Esophagus squamous epithelium (tissue), 5 donors: ENCODE data around the gene CTSW. TPM values are rescaled to one million over a fixed set of nuclear protein-coding genes. Genes with fewer than 3 reads are reported as not detected.

Experiments
- DNase-seq: peaks from one replicate; lab custom pipeline; 2025; lab: John Stamatoyannopoulos, UW
- H3K27ac ChIP-seq, 4 donors: fragments of 200-600 bp; sonication (generic); one replicate each; pipeline ENCODE4 v1.5.1; 2016 to 2019; ENCODE audit warnings: mild to moderate bottlenecking in 1 of 4
- H3K27me3 ChIP-seq, 4 donors: fragments of 200-600 bp; sonication (generic); 1 replicate in 3 of 4; 2 replicates in 1 of 4; pipeline versions ENCODE4 v1.5.1 to v1.6.0; 2017 to 2021; ENCODE audit warnings: antibody characterized with exemption in 1 of 4
- H3K36me3 ChIP-seq, 3 donors: fragments of 200-600 bp; sonication (generic); one replicate each; pipeline ENCODE4 v1.5.1; 2016 to 2019
- H3K4me1 ChIP-seq, 3 donors: fragments of 200-600 bp; sonication (generic); one replicate each; pipeline ENCODE4 v1.5.1; 2017 to 2019
- H3K4me3 ChIP-seq, 4 donors: fragments of 200-600 bp; sonication (generic); 1 replicate in 3 of 4; 2 replicates in 1 of 4; pipeline ENCODE4 v1.5.1; 2016 to 2019; ENCODE audit warnings: mild to moderate bottlenecking in 2 of 4, moderate library complexity in 1 of 4
- H3K9me3 ChIP-seq, 3 donors: fragments of 200-600 bp; sonication (generic); one replicate each; pipeline ENCODE4 v1.5.1; 2016 to 2019
- CTCF ChIP-seq, 6 experiments: fragments of 450-650 bp in 4 of 6; fragments of 200-600 bp in 2 of 6; sonication (generic) in 2 of 6; IDR thresholded peaks; one replicate each; pipeline ENCODE4 v1.5.1; 2016 to 2019; ENCODE audit warnings: antibody characterized with exemption in 6 of 6, mild to moderate bottlenecking in 4 of 6, moderate library complexity in 4 of 6
- POLR2A ChIP-seq, 4 donors: fragments of 450-650 bp; IDR thresholded peaks; one replicate each; pipeline ENCODE4 v1.6.1; 2017; ENCODE audit warnings: antibody characterized with exemption in 4 of 4, mild to moderate bottlenecking in 4 of 4, moderate library complexity in 3 of 4
- WGBS, 2 donors: methylation state at CpG; one replicate each; pipeline ENCODE4 v1.1.5; 2018; 5-methylcytosine and 5-hydroxymethylcytosine counted together
- intact Hi-C: fragments of 100-400 bp; cut with DNase I; formaldehyde crosslinking; loops from one replicate; pipeline ENCODE4 v1.15.0; 2022
- total RNA-seq, 4 donors: library from RNA; depleted of rRNA; stranded (reverse); fragments of >200 nt; gene quantifications; one replicate each; pipeline ENCODE4 v1.1.0, GENCODE V29; 2016
- donor health status: DM: yes; HTN: yes; CAD: no.

The CTSW gene
- total RNA-seq, 4 donors from 2014 or later = 0.21 to 3.6 (median 1.8) TPM

GRCh38 chr11:65920372-65920802 lies 40.8 kb downstream of the CTSW start:
- H3K27me3 ChIP-seq = no peaks in the 10 kb centered on the region
- TF ChIP-seq POLR2A (IDR thresholded peaks at IDR 0.05) = no peak
- TF ChIP-seq CTCF (IDR thresholded peaks at IDR 0.05) = no peak
- 51 to 65% methylated on average over 13 of the region's 15 CpGs for WGBS, 2 donors
- no peaks in the 10 kb centered on the region for H3K9me3 ChIP-seq
- intact Hi-C loops = no loop called here
- peaks cover 0 to 51% (median 0%) of the 10 kb centered on the region in 3 donors for H3K36me3 ChIP-seq
- peak overlapping the region; percentile 91 to 99 (median 96) for H3K27ac ChIP-seq
- no peak for DNase-seq
- H3K4me3 ChIP-seq = peak overlapping the region; percentile 89 to 98 (median 94)
- H3K4me1 ChIP-seq = peaks cover 43 to 67% (median 43%) of the 10 kb centered on the region in 3 donors

GRCh38 chr11:65921033-65921555 lies 41.5 kb downstream of the CTSW start:
- Histone ChIP-seq H3K9me3 (no peaks in the 10 kb centered on the region), H3K4me1 (peaks cover 36 to 60% (median 36%) of the 10 kb centered on the region in 3 donors), H3K4me3 (peak overlapping the region in 2 of 4 donors; percentile 89 to 98), H3K27me3 (no peaks in the 10 kb centered on the region), H3K27ac (peak overlapping the region in 3 of 4 donors; percentile 13 to 99 (median 98)), H3K36me3 (peaks cover 0 to 51% (median 0%) of the 10 kb centered on the region in 3 donors)
- DNase-seq = no peak
- intact Hi-C loops = no loop called here
- 40 to 92% methylated on average over 2 to 6 of the region's 12 CpGs for WGBS, 2 donors
- no peak for TF ChIP-seq POLR2A (IDR thresholded peaks at IDR 0.05)
- no peak for TF ChIP-seq CTCF (IDR thresholded peaks at IDR 0.05)

GRCh38 chr11:65921876-65922275 lies 42.2 kb downstream of the CTSW start:
- intact Hi-C loops = no loop called here
- H3K4me1 ChIP-seq = peaks cover 28 to 52% (median 28%) of the 10 kb centered on the region in 3 donors
- no peaks in the 10 kb centered on the region for H3K27me3 ChIP-seq
- no peaks in the 10 kb centered on the region for H3K9me3 ChIP-seq
- no peak for TF ChIP-seq POLR2A (IDR thresholded peaks at IDR 0.05)
- no peak for TF ChIP-seq CTCF (IDR thresholded peaks at IDR 0.05)
- H3K27ac ChIP-seq = no peak overlapping the region
- H3K36me3 ChIP-seq = peaks cover 0 to 51% (median 0%) of the 10 kb centered on the region in 3 donors
- H3K4me3 ChIP-seq = no peak overlapping the region
- 89 to 92% methylated on average over 7 to 10 of the region's 10 CpGs for WGBS, 2 donors
- no peak for DNase-seq

- intact Hi-C loops = no loop called here
- 34 to 56% methylated on average over 2 to 3 of the region's 3 CpGs for WGBS, 2 donors
- Histone ChIP-seq H3K36me3 (peaks cover 0 to 44% (median 0%) of the 10 kb centered on the region in 3 donors), H3K27me3 (no peaks in the 10 kb centered on the region), H3K9me3 (no peaks in the 10 kb centered on the region), H3K27ac (peak overlapping the region in 3 of 4 donors; percentile 18 to 21 (median 18)), H3K4me1 (peaks cover 21 to 46% (median 21%) of the 10 kb centered on the region in 3 donors), H3K4me3 (no peak overlapping the region)
- TF ChIP-seq POLR2A (IDR thresholded peaks at IDR 0.05) = no peak
- no peak for TF ChIP-seq CTCF (IDR thresholded peaks at IDR 0.05)
- DNase-seq = no peak
Observed at GRCh38 chr11:65922565-65922964, 42.9 kb downstream of the CTSW start.

GRCh38 chr11:65925397-65925796 lies 45.8 kb downstream of the CTSW start:
- no peak overlapping the region for H3K4me3 ChIP-seq
- no peak for TF ChIP-seq CTCF (IDR thresholded peaks at IDR 0.05)
- TF ChIP-seq POLR2A (IDR thresholded peaks at IDR 0.05) = no peak
- H3K4me1 ChIP-seq = peaks cover 9 to 28% (median 10%) of the 10 kb centered on the region in 3 donors
- no peak overlapping the region for H3K27ac ChIP-seq
- peaks cover 0 to 42% (median 0%) of the 10 kb centered on the region in 3 donors for H3K36me3 ChIP-seq
- WGBS, 2 donors = 53 to 57% methylated on average over 2 of the region's 2 CpGs
- intact Hi-C loops = no loop called here
- no peak for DNase-seq
- H3K27me3 ChIP-seq = no peaks in the 10 kb centered on the region
- no peaks in the 10 kb centered on the region for H3K9me3 ChIP-seq
